NCI-H2227 treated with DMSO at 0.1 percent for 48 hours (cell line): ENCODE data around the gene IRX3.
"Not testable (repeated sequence)": the region's sequence is repeated elsewhere in the genome, so short reads cannot be mapped to it uniquely, and the experiment has no call there.

ENCODE experiments used
- DNase-seq: peaks from one replicate; lab custom pipeline; 2025; lab: John Stamatoyannopoulos, UW

Gene IRX3

GRCh38 chr16:54275956-54276355 lies 10.6 kb downstream of the IRX3 start:
- DNase-seq = no peak

- DNase-seq = no peak
These were observed 13.0 kb downstream of the IRX3 start for GRCh38 chr16:54273566-54273965.

DNA sequence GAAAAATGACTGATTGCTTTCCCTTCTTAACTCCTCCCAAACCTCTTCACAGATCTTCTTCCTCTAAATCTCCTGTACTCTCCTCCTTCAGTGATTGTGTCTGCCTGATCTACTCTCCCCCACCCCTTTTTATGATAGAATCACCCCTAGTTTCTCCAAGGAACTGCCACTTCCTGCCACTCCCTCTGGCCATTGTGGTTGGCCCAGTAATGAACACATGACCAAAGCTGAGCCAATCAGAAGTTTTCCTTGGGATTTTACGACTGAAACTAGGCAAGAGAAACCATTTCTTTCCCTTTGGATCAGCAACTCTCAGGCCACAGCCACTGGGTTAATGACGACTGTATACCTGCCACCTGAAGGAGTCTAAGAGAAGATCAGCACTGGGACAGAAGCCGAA lies 15.9 kb downstream of the IRX3 start:
- DNase-seq = no peak

DNA sequence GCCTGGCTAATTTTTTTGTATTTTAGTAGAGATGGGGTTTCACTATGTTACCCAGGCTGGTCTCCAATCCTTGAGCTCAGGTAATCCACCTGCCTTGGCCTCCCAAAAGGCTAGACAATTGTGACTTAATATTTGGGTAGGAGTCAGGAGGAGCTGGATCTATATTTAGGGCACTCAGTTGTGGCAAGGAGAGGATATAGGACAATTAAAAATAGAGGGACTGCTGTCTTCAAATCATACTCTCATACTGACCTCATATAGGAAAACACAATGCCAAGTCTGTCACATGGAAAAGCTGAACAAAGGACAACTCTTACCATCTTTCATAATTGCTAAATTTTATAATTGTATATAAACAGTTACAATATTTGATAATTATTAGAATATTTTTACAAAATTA lies 17.1 kb downstream of the IRX3 start:
- no peak for DNase-seq

- no peak for DNase-seq
These were observed 17.8 kb downstream of the IRX3 start for GRCh38 chr16:54268766-54269165.

GRCh38 chr16:54268340-54268739 lies 18.2 kb downstream of the IRX3 start:
- no peak for DNase-seq

DNA sequence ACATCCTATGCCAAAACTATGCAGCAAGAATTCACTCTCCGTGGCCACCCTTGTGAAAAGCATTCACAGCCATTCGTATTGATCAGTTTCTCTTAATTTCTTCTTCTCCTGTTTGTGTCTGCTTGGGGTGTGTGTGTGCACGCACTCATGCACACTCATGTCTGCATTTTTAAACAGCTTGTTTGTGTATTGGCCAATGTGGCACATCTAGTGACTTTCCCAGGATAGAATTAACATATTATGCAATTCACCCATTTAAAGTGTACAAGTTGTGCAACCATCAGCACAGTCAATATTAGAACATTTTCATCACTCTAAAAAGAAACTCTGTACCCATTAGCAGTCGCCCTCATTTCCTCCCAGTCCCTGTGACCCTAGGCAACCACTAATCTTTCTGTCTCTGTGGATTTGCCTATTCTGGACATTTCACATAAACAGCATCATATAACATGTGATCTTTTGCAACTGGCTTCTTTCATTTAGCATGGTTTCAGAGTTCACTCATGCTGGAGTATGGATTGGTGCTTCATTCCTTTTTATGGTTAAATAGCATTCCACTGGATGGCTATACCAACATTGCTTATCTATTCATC lies 20.1 kb downstream of the IRX3 start:
- DNase-seq = no peak

DNA sequence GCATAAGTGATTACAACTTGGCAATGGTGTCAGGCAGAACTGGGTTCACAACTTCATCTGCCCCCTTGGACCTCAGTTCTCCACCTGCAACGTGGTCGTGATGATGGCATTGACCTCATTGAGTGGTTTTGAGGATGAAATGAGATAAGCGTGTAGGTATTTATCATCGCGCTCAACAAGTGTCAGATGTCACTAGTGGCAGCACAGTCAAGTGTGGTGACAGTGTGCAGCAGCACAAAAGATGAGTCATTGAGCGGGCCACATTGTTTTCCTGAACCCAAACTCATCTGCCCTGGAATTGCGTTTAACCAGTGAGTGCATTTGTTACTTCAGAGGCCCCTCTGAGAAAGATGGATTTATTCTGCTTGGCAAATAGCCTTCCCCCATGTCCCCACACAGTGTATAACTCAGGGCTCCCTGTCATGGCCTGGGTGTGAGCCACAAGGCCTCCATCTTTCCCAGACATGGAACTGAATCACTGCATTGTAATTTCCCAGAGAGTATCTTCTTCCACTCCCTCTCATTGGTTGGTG lies 20.9 kb downstream of the IRX3 start:
- no peak for DNase-seq

DNA sequence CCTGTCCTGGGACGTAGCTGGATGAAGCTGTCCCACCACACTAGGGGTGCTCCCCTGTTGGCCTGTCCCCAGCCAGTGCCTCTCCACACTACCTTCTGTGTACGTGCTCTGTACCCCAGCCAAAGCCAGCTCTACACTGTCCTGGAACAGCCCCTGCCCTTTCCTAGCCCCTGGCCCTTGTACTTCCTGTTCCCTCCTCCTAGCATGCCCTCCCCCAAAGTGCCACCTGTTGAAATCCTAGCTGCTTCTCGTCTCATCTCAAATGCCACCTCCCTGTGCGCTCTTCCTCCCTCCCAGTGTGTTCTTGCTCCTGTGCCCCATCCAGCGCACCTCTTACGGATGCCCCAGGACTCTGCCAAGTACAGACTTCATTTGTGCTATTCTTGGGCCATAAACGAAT lies 33.5 kb downstream of the IRX3 start:
- no peak for DNase-seq

GRCh38 chr16:54248863-54249710 lies 37.5 kb downstream of the IRX3 start:
- no peak for DNase-seq

- not testable (repeated sequence) for DNase-seq
These were observed 38.9 kb downstream of the IRX3 start for GRCh38 chr16:54247705-54248104.

DNA sequence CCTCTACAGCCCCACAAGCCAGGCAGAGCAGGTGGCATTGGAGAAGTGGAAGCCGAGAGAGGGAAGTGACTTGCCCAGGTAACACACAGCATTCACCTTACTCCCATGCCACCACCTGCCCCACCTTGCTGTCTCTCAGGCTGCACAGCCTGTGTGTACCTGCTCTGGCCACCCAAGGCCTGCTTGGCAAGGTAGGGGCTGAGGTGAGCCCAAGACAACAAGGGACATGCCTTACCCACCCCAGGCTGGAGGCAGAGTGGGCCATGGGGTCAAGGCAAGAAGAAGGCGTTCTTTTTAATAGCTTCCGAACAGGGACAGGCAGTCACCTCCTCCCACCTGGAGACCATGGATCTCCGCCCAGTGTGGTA lies 40.1 kb downstream of the IRX3 start:
- no peak for DNase-seq

GRCh38 chr16:54245788-54246453 lies 40.7 kb downstream of the IRX3 start:
- DNase-seq = no peak

DNA sequence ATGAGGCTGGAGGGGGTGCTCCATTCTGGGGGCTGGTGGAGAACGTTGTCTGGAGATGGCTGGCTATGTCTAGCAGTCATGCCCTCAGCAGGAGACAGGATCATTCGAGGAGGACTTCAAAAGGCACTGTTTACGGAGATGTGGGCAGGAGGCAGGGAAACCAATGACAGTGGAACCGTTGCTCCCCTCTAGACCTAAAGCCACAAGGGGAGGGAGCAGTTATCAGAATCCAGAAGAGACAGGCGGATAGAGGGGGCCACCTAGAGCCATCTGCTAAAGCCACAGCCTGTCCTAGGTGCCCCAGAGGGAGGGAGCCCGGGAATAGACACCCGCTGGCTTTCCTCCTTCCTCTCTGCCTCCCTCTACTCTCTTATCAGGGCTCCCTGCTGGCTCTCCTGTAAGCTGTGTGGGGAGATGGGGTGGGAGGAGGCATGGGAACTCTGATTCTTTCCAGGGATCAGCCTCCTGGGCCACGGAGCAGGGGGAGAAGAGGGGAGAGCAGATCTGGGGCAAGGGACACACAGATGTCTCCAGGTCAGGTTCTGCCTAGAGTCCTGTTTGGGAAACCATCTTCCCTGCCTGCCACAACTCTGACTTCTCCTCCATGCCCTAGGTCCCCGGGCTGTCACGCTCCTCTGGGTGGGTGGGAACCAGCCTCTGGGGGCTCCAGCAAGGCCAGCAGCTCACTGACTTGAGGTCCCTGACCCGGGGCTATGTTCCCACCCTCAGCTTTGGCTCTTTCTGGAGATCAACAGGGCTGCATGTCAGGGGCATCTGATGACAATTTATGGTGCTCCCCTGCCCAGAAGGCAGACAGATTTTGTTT lies 42.3 kb downstream of the IRX3 start:
- DNase-seq = no peak

- no peak for DNase-seq
These were observed 43.4 kb downstream of the IRX3 start for GRCh38 chr16:54243202-54243601.

GRCh38 chr16:54242199-54242598 lies 44.4 kb downstream of the IRX3 start:
- DNase-seq = no peak

DNA sequence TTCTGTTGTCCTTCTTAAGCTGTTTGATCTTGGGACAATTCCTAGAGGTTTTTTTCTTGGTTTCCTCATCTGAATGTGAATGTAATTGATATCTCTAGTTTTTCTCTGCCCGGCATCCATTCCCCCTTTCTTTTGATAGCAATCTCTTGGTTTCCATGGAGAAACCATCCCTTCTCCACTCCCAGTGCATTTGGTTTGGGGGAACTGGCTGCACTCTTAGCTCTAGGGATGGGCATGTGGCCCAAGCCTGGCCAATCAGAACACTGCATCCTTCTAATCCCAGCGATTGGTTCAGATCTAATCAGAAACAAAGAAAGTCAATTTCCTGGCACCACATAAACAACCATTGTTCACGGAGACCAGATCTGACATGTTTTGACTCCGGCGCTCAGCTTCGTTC lies 45.1 kb downstream of the IRX3 start:
- DNase-seq = no peak

DNA sequence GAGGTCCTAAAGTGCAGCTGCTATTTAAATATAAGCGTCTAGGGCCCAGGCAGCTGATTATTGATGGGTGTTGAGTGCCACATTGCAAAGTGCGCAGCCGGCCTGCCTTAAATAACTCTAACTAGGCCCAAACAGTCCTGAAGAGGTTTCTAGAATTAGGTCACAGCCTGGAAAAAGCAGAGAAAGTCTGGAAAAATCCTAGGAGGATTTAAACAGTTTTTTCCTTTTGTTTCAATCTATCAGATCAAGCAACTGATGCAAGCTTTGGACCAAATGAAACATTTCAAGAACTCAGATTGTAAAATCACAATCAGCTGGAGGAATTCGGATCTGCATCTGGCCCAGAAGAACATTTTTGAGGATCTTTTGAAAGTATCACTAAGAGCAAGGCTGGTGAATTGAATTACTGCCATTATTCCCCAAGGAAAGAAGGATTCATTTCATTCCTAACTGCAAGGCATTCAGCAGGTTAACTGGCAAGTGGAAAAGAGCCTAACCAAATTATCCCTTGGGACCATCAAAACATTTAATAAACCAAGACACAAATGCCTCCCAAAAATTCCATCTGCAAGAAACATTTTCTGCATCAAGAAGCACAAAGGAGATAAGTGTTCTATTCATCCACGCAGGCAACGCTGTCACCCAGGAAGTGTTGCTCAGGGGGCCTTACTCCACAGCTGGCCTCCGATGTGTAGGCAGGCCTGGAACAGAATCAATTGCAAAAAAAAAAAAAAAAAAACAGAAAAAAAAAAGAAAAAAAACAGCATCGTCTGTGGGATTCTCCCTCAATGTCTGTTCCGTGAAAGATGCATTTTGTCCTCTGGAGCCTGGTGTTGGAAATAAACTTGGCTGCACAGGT lies 46.1 kb downstream of the IRX3 start:
- no peak for DNase-seq

- DNase-seq = no peak
These were observed 47.1 kb downstream of the IRX3 start for GRCh38 chr16:54239456-54239855.

DNA sequence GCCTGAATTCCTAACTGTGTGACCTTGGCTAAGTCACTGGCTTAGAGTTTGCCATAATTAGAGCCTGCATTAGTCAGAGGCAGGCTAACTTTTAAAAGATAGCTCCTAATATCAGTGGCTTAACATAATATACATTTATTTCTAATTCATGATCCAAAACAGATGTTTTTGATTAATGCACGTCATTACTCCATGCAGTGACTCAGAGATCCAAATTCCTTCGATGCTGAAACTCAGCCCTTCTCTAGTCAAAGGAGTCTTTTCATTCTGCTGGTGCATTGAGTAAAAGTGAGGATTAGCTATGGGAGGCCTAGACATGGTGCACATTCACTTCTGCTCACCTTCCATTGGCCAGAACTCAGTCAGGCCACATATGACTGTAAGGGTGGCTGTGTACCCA lies 49.8 kb downstream of the IRX3 start:
- DNase-seq = no peak

GRCh38 chr16:54233615-54234014 lies 53.0 kb downstream of the IRX3 start:
- no peak for DNase-seq
